Muscle of leg (tissue), 16 donors: ENCODE measurements around the gene RNF225. TPM values are rescaled to one million over a fixed set of nuclear protein-coding genes. Genes with fewer than 3 reads are reported as not detected.
"Not testable (repeated sequence)": the region's sequence is repeated elsewhere in the genome, so short reads cannot be mapped to it uniquely, and the experiment has no call there.

ENCODE experiments used
- DNase-seq: peaks from one replicate; pipeline ENCODE4 v3.0.0; 2013
- H3K27ac ChIP-seq: one replicate; pipeline ENCODE4 v1.5.1; 2013; ENCODE audit warnings: mild to moderate bottlenecking, low read length, control low read depth
- H3K27me3 ChIP-seq: one replicate; pipeline ENCODE4 v1.6.1; 2013; ENCODE audit warnings: low read length; ENCODE audit not compliant: control insufficient read depth, insufficient read depth
- H3K36me3 ChIP-seq: one replicate; pipeline ENCODE4 v1.6.1; 2013; ENCODE audit warnings: low read length; ENCODE audit not compliant: control insufficient read depth, insufficient read depth
- H3K4me1 ChIP-seq: one replicate; pipeline ENCODE4 v1.6.1; 2013; ENCODE audit warnings: low read length; ENCODE audit not compliant: control insufficient read depth, insufficient read depth
- H3K4me3 ChIP-seq: one replicate; pipeline ENCODE4 v1.5.1; 2013; ENCODE audit warnings: low read length, control low read depth
- H3K9me3 ChIP-seq: replicated peaks from 2 replicates; pipeline ENCODE4 v1.6.1; 2013; ENCODE audit warnings: low read depth, low read length; ENCODE audit not compliant: control insufficient read depth
- whole genome bisulfite sequencing: methylation state at CpG from one replicate; pipeline ENCODE4 v1.1.5; 2013; ENCODE audit warnings: missing lambda C conversion rate; ENCODE audit not compliant: insufficient coverage; 5-methylcytosine and 5-hydroxymethylcytosine counted together
- long read RNA-seq, 11 donors: transcript quantifications; one replicate each; lab custom pipeline, GENCODE V29; 2026
- polyA plus RNA-seq, 8 donors: library from polyadenylated mRNA; unstranded; fragments of 120-200 nt; gene quantifications; one replicate each; pipeline versions ENCODE4 v1.2.1 to v1.2.3, GENCODE V29; 2013; ENCODE audit warnings: inconsistent platforms in 1 of 8, low replicate concordance in 1 of 8; ENCODE audit not compliant: insufficient read length in 8 of 8, insufficient read depth in 1 of 8
- total RNA-seq: library from RNA; stranded (reverse); fragments of 120-200 nt; gene quantifications from one replicate; pipeline ENCODE4 v1.2.4, GENCODE V29; 2013

Gene RNF225
- total RNA-seq (not detected), polyA plus RNA-seq (under 1 TPM in 1 of 8 donors, not detected in 7; 0.20 TPM)
- long read RNA-seq, donor 1: 0 reads
- long read RNA-seq, donor 2: 0 reads
- long read RNA-seq, donor 3: 0 reads
- long read RNA-seq, donor 4: 0 reads
- long read RNA-seq, donor 5: 0 reads
- long read RNA-seq, donor 6: 0 reads
- long read RNA-seq, donor 7: 0 reads
- long read RNA-seq, donor 8: 0 reads
- long read RNA-seq, donor 9: 0 reads
- long read RNA-seq, donor 10: 0 reads
- long read RNA-seq, donor 11, partial matches to known transcripts: 0 of 1 reads
- long read RNA-seq, donor 11, other reads (novel, unspliced or antisense): 0 of 1 reads

DNA sequence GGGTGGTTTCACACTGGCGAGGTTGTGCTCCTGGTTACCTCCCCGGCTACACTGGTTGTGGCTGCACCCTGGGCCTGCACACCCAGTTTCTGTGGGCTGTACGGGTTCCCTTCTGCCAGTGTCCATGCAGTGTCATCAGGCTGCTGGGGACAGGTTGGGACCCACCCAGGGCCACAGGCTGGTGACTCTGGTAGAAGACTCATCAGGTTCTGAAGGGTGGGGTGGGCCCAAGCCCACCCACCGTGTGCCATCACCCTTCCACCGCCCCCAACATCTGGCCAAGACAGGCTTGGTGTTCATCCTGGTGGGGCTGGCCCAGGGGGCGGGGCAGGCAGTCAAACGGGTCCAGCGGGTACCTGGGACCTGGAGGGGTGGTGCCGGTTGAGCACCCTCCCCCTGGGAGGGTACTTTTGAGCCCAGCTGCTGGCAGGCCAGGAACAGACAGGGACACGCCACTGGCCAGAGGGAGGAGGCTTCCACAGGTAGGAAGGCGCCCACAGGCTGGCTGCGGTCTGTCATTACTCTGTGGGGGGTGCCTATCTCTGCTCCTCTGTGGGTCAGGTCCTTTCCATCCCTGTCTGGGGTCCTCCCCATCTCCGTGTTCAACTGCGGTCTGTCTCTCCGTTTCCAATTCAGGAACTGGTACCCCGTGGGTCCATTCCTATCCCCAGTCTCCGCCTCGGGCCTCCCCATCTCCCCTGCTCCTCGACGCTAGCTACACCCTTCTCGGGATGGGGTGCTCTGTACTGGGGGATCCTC lies at the start of gene RNF225:
TSS of gene RNF225 (plus strand) at position 437 of the 759 bp plus-strand sequence. CDS start 434 bp downstream, outside the sequence.
- Histone ChIP-seq H3K4me1 (peaks cover 9% of the 10 kb centered on the region), H3K4me3 (no peak within 1 kb of the TSS), H3K27ac (no peak within 1 kb of the TSS), H3K36me3 (peaks cover 47% of the 10 kb centered on the region), H3K9me3 (no peaks in the 10 kb centered on the region), H3K27me3 (peaks cover 37% of the 10 kb centered on the region)
- 17% methylated on average over 16 of the region's 21 CpGs for WGBS
- peak; percentile 13 for DNase-seq

DNA sequence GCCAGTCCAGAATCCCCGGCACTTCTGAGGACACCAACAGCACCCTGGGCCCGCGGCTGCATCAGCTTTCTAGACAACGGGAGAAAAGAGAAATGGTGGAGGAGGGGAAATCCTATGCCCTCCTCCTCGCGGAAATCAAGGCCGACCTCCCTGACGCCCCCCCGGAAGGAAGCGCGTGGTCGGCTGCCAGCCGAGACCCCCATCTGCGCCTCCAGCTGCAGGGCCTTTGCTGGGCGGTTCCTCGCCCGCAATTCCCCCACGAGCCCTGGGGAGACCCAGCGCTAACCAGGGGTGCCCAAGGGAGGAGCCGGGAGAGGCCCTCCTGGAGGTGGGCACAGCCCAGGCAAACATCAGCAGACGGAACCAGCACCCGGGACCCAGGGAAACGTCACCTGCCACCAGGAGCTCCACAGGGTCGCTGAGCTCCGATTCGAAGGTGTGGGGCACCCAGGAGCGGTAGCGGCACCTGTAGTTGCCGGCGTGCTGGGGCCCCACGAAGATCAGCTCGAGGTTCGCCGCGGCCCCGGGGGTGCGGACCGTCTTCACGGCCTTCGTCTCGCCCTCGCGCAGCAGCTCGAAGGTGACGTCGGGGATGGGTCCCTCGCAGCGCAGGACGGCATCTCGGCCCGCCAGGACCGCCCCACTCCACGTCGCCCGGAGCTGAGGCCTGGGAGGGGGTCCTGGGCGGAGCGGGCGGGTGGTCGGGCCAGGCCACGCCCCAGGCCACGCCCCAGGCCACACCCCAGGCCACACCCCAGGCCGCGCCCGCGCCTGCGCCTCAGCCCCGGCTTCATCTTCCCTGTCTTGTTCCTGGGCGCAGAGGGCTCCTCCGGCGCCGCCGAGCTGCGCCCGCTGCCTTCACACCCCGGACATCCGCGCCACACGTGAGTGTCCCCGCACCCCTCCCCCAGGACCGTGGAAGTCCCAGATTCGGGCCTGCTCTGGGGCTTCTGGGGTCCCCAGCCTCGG lies 48.2 kb upstream of the RNF225 start:
- WGBS: 2% methylated on average over 75 of the region's 82 CpGs
- no peak overlapping the region for H3K27ac ChIP-seq

DNA sequence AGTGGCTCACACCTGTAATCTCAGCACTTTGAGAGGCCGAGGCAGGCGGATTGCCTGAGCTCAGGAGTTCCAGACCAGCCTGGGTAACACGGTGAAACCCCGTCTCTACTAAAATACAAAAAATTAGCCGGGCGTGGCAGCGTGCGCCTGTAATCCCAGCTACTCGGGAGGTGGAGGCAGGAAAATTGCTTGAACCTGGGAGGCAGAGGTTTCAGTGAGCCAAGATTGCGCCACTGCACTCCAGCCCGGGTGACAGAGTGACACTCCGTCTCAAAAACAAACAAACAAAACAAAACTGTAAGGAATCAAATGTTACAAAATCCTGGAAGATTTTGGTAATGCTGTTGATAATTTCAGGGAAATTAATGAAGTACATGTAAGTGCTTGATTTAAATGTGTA lies 47.4 kb upstream of the RNF225 start:
- not testable (repeated sequence) for H3K27ac ChIP-seq, H3K36me3 ChIP-seq, H3K9me3 ChIP-seq, DNase-seq
- whole genome bisulfite sequencing: 19% methylated on average over 8 of the region's 12 CpGs
- peaks cover 18% of the 10 kb centered on the region for H3K4me1 ChIP-seq
- H3K4me3 ChIP-seq: peak overlapping the region; percentile 61
- peaks cover 53% of the 10 kb centered on the region for H3K27me3 ChIP-seq

More for the DNA sequence above, 48.2 kb upstream of the RNF225 start:
- H3K36me3 ChIP-seq: no peaks in the 10 kb centered on the region
- peaks cover 18% of the 10 kb centered on the region for H3K4me1 ChIP-seq
- peaks cover 51% of the 10 kb centered on the region for H3K27me3 ChIP-seq
- peak; percentile 52 for DNase-seq
- H3K4me3 ChIP-seq: peak overlapping the region; percentile 61
- no peaks in the 10 kb centered on the region for H3K9me3 ChIP-seq

DNA sequence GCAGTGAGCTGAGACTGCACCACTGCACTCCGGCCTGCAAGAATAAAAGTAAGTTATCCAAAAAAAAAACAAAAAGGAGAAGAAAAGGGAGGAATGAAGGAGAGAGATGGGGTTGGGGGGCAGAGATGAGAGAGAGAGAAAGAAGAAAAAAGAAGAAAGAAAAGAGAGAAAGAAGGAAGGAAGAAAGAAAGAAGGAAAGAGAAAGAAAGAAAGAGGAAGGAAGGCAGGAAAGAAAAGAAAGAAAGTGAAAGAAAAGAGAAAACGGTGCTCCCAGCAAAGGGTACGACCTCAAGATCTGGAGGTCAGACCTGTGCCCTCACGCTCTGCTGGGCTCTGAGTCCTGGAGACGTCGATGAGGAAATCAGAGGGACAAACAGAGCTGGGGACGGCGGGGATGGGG lies 45.9 kb upstream of the RNF225 start:
- no peak overlapping the region for H3K4me3 ChIP-seq
- peaks cover 18% of the 10 kb centered on the region for H3K4me1 ChIP-seq
- no peak for DNase-seq
- H3K27me3 ChIP-seq: peaks cover 53% of the 10 kb centered on the region
- no peak overlapping the region for H3K27ac ChIP-seq
- H3K9me3 ChIP-seq: no peaks in the 10 kb centered on the region
- 27% methylated on average over 7 of the region's 8 CpGs for WGBS
- H3K36me3 ChIP-seq: peaks cover 3% of the 10 kb centered on the region

DNA sequence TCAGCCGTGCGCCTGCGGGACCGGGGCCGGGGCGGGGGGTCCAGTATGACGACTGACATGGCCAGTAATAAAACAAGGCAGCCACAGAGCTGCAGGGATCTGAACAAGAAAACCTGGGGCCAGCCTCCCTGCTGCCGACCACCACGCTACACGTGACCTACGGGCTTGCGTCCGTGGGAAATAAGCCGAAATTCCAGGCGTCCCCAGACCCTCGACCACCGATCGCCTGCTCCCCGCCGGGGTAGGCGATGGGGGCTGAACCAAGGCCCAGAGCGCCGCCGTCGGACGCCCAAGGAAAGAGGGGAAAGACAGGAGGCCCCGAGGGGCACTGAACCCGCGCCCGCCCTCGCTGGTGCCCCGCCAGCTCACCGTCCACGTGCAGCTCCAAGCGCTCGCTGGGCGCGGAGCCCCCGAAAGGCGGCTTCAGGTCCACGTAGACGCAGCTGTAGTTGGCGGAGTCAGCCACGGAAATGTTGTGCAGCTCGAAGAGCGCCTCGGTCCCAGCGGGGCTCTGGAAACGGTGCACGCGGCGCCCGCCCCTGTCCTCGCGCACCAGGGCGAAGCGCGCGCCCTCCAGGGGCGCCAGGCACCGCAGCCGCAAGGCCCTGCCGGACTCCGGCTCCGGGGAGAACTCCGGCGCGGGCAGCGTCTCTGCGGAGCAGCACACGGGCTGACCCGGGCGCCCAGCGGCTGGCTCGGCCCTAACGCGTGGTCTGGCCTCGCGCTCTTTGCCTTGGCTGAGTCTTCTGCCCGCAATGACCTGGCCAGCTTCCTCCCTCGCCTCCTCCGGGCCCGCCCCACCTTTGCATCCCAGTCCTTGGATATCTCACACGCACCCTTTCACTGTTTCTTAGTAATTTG lies 45.2 kb upstream of the RNF225 start:
- Histone ChIP-seq H3K4me1 (peaks cover 18% of the 10 kb centered on the region), H3K4me3 (peak overlapping the region; percentile 5), H3K9me3 (no peaks in the 10 kb centered on the region), H3K36me3 (peaks cover 3% of the 10 kb centered on the region), H3K27ac (no peak overlapping the region), H3K27me3 (peaks cover 53% of the 10 kb centered on the region)
- 5% methylated on average over 83 of the region's 84 CpGs for WGBS
- DNase-seq: peak; percentile 36

DNA sequence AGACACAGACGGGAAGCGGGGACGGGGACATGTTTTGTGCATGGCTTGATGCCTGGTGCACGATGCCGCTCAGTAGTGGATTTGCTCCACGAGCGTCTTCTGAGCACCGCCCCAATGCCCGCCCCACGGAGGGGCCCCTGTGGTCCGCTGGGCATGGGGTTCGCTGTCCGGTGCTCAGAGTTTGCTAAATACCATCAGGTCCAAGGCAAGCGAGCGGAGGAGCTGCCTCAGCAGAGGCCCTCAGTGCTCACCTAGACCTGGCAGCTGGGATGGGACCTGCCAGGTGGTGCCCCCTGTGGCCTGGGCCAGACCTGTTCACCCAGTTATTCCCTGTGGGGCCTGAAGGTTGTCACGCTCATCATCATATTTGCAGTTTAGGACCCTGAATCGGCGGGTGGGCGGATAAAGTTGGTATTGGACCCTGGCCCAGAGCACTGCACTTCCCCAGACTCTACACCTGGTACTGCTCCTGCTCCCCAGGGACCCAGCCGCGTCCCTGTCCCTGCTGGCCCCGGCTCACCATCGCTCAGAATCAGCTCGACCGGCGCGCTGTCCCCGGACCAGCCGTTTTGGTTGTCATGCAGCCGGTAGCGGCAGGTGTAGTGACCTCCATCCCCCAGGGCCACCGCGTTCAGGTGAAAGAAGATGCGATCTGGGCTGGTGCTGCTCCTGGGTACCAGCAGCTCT lies 44.4 kb upstream of the RNF225 start:
- Histone ChIP-seq H3K9me3 (no peaks in the 10 kb centered on the region), H3K27ac (no peak overlapping the region), H3K27me3 (peaks cover 54% of the 10 kb centered on the region), H3K4me1 (peaks cover 22% of the 10 kb centered on the region), H3K36me3 (peaks cover 3% of the 10 kb centered on the region), H3K4me3 (no peak overlapping the region)
- no peak for DNase-seq
- WGBS: 61% methylated on average over 34 of the region's 34 CpGs

DNA sequence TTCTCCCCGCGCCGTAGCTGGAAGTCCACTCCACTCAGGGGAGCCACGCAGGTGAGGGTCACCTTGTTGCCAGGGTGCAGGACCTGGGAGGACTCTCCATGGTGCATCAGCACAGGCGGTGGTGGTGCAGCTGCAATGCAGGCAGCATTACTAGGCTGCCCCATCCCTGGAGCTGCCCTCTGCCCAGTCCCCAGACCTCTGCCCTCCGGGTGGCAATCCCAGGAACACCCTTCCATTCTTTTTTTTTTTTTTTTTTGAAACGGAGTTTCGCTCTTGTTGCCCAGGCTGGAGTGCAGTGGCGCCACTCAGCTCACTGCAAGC lies 43.9 kb upstream of the RNF225 start:
- WGBS: 87% methylated on average over 6 of the region's 9 CpGs
- H3K4me1 ChIP-seq: peaks cover 26% of the 10 kb centered on the region
- H3K36me3 ChIP-seq: peaks cover 3% of the 10 kb centered on the region
- no peaks in the 10 kb centered on the region for H3K9me3 ChIP-seq
- DNase-seq: no peak
- no peak overlapping the region for H3K4me3 ChIP-seq
- H3K27ac ChIP-seq: no peak overlapping the region
- peaks cover 54% of the 10 kb centered on the region for H3K27me3 ChIP-seq

DNA sequence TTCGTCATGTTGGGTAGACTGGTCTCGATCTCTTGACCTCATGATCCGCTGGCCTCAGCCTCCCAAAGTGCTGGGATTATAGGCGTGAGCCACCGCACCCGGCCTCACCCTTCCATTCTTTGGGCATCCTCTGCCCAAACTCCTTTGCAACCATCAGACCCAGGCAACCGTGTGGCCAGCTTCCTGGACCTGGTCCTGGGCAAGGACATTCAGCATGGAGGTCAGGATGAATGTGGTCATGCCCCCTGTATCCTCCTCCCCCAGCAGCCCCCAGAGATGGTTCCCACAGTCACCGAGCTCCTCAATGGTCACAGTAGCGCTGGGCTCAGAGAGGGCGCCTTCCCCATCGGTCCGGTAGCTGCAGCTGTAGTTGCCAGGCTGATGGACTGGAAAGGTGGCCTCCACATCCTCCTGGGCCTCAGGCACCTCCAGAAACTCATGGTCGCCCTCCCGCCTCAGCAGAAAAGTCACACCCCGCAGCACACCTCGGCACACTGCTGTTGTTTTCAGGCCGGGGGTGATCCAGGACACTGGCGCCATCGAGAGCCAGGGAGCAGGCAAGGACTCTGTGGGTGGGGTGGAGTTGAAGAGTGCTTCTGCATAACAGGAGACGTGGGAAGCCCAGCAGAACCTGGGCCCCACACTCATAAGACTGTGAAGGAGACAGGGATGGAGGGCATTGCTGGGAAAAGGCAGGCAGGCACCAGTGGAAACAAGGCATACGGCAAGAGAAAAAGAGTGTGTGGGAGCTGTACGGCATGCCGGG lies 43.3 kb upstream of the RNF225 start:
- 80% methylated on average over 19 of the region's 23 CpGs for WGBS
- no peak for DNase-seq
- Histone ChIP-seq H3K9me3 (no peaks in the 10 kb centered on the region), H3K4me3 (no peak overlapping the region), H3K36me3 (peaks cover 3% of the 10 kb centered on the region), H3K4me1 (peaks cover 20% of the 10 kb centered on the region), H3K27me3 (peaks cover 54% of the 10 kb centered on the region), H3K27ac (no peak overlapping the region)
